ENCODE measurements around the gene CCDC149.

Gene CCDC149

GRCh38 chr4:24865401-24865800, 47.4 kb downstream of the CCDC149 start:
- no peak for DNase-seq (ENCODE audit: low read depth in 1 of 2, low spot score in 1 of 2)
- TF ChIP-seq JUND (IDR thresholded peaks at IDR 0.05; ENCODE audit: low read depth), result no peak
- in situ Hi-C loops (cut with HindIII; ENCODE audit: low pct_unique_long_range_greater_than_20kb, low sequenced_read_pairs), result no loop called here

GRCh38 chr4:24863799-24864198, 49.0 kb downstream of the CCDC149 start:
- DNase-seq (ENCODE audit: low read depth in 1 of 2, low spot score in 1 of 2), result no peak
- TF ChIP-seq JUND (IDR thresholded peaks at IDR 0.05; ENCODE audit: low read depth), result no peak
- in situ Hi-C loops (cut with HindIII; ENCODE audit: low pct_unique_long_range_greater_than_20kb, low sequenced_read_pairs), result no loop called here

GRCh38 chr4:24862073-24862751, 50.6 kb downstream of the CCDC149 start:
- no peak for DNase-seq (ENCODE audit: low read depth in 1 of 2, low spot score in 1 of 2)
- TF ChIP-seq JUND (IDR thresholded peaks at IDR 0.05; ENCODE audit: low read depth), result no peak
- in situ Hi-C loops (cut with HindIII; ENCODE audit: low pct_unique_long_range_greater_than_20kb, low sequenced_read_pairs), result no loop called here

- no peak for TF ChIP-seq JUND (IDR thresholded peaks at IDR 0.05; ENCODE audit: low read depth)
- no peak for DNase-seq (ENCODE audit: low read depth in 1 of 2, low spot score in 1 of 2)
- in situ Hi-C loops (cut with HindIII; ENCODE audit: low pct_unique_long_range_greater_than_20kb, low sequenced_read_pairs), result no loop called here
Measured at GRCh38 chr4:24858550-24858949, 54.3 kb downstream of the CCDC149 start.

- in situ Hi-C loops (cut with HindIII; ENCODE audit: low pct_unique_long_range_greater_than_20kb, low sequenced_read_pairs), result no loop called here
- DNase-seq (ENCODE audit: low read depth in 1 of 2, low spot score in 1 of 2), result no peak
- TF ChIP-seq JUND (IDR thresholded peaks at IDR 0.05; ENCODE audit: low read depth), result no peak
Measured at GRCh38 chr4:24858026-24858425, 54.8 kb downstream of the CCDC149 start.

- in situ Hi-C loops (cut with HindIII; ENCODE audit: low pct_unique_long_range_greater_than_20kb, low sequenced_read_pairs), result no loop called here
- no peak for DNase-seq (ENCODE audit: low read depth in 1 of 2, low spot score in 1 of 2)
- no peak for TF ChIP-seq JUND (IDR thresholded peaks at IDR 0.05; ENCODE audit: low read depth)
Measured at GRCh38 chr4:24856586-24856985, 56.3 kb downstream of the CCDC149 start.

- no peak for DNase-seq (ENCODE audit: low read depth in 1 of 2, low spot score in 1 of 2)
- no peak for TF ChIP-seq JUND (IDR thresholded peaks at IDR 0.05; ENCODE audit: low read depth)
- in situ Hi-C loops (cut with HindIII; ENCODE audit: low pct_unique_long_range_greater_than_20kb, low sequenced_read_pairs), result no loop called here
Measured at GRCh38 chr4:24855741-24856140, 57.1 kb downstream of the CCDC149 start.

- no peak for DNase-seq (ENCODE audit: low read depth in 1 of 2, low spot score in 1 of 2)
- in situ Hi-C loops (cut with HindIII; ENCODE audit: low pct_unique_long_range_greater_than_20kb, low sequenced_read_pairs), result no loop called here
- no peak for TF ChIP-seq JUND (IDR thresholded peaks at IDR 0.05; ENCODE audit: low read depth)
Measured at GRCh38 chr4:24853142-24853541, 59.7 kb downstream of the CCDC149 start.

- TF ChIP-seq JUND (IDR thresholded peaks at IDR 0.05; ENCODE audit: low read depth), result no peak
- no peak for DNase-seq (ENCODE audit: low read depth in 1 of 2, low spot score in 1 of 2)
- in situ Hi-C loops (cut with HindIII; ENCODE audit: low pct_unique_long_range_greater_than_20kb, low sequenced_read_pairs), result no loop called here
Measured at GRCh38 chr4:24850674-24851073, 62.2 kb downstream of the CCDC149 start.

- DNase-seq (ENCODE audit: low read depth in 1 of 2, low spot score in 1 of 2), result no peak
- in situ Hi-C loops (cut with HindIII; ENCODE audit: low pct_unique_long_range_greater_than_20kb, low sequenced_read_pairs), result no loop called here
- no peak for TF ChIP-seq JUND (IDR thresholded peaks at IDR 0.05; ENCODE audit: low read depth)
Measured at GRCh38 chr4:24849756-24850155, 63.1 kb downstream of the CCDC149 start.

GRCh38 chr4:24849351-24849750, 63.5 kb downstream of the CCDC149 start:
- DNase-seq (ENCODE audit: low read depth in 1 of 2, low spot score in 1 of 2), result no peak
- no peak for TF ChIP-seq JUND (IDR thresholded peaks at IDR 0.05; ENCODE audit: low read depth)
- in situ Hi-C loops (cut with HindIII; ENCODE audit: low pct_unique_long_range_greater_than_20kb, low sequenced_read_pairs), result no loop called here

- TF ChIP-seq JUND (IDR thresholded peaks at IDR 0.05; ENCODE audit: low read depth), result no peak
- in situ Hi-C loops (cut with HindIII; ENCODE audit: low pct_unique_long_range_greater_than_20kb, low sequenced_read_pairs), result no loop called here
- no peak for DNase-seq (ENCODE audit: low read depth in 1 of 2, low spot score in 1 of 2)
Measured at GRCh38 chr4:24846716-24847115, 66.1 kb downstream of the CCDC149 start.

- in situ Hi-C loops (cut with HindIII; ENCODE audit: low pct_unique_long_range_greater_than_20kb, low sequenced_read_pairs), result no loop called here
- TF ChIP-seq JUND (IDR thresholded peaks at IDR 0.05; ENCODE audit: low read depth), result no peak
- no peak for DNase-seq (ENCODE audit: low read depth in 1 of 2, low spot score in 1 of 2)
Measured at GRCh38 chr4:24845902-24846301, 66.9 kb downstream of the CCDC149 start.

- no peak for TF ChIP-seq JUND (IDR thresholded peaks at IDR 0.05; ENCODE audit: low read depth)
- no peak for DNase-seq (ENCODE audit: low read depth in 1 of 2, low spot score in 1 of 2)
- in situ Hi-C loops (cut with HindIII; ENCODE audit: low pct_unique_long_range_greater_than_20kb, low sequenced_read_pairs), result no loop called here
Measured at GRCh38 chr4:24845132-24845531, 67.7 kb downstream of the CCDC149 start.
